Measurements from ENCODE around the gene NFKBIB. TPM values are rescaled to one million over a fixed set of nuclear protein-coding genes. Genes with fewer than 3 reads are reported as not detected.
"Not testable (repeated sequence)": the region's sequence is repeated elsewhere in the genome, so short reads cannot be mapped to it uniquely, and the experiment has no call there.

The NFKBIB gene
- total RNA-seq, 2 experiments from 2014 or later = 56.5 to 57.9 TPM

GRCh38 chr19:38869160-38869835, 30.5 kb upstream of the NFKBIB start:
- peak overlapping the region; percentile 92 for H3K27ac Mint-ChIP-seq
- H3K27me3 Mint-ChIP-seq = no peaks in the 10 kb centered on the region
- peak overlapping the region; percentile 85 for H3K4me3 Mint-ChIP-seq
- DNase-seq (peak; percentile 58), ATAC-seq (peak; percentile 5)
- ChIA-PET POLR2A (interaction anchor here (0.6 to 12.2 kb wide), 13 partner anchors 9 to 248 kb away, joined by 3 to 152 read pairs (median 7); partner anchors contain the start of genes ECH1, HNRNPL and RINL), CTCF (interaction anchor here (0.6 to 6.3 kb wide), 16 partner anchors 9 to 336 kb away, joined by 3 to 33 read pairs (median 4); partner anchors contain the start of genes MRPS12, RINL and SARS2)
- no peak for TF ChIP-seq CTCF (IDR thresholded peaks at IDR 0.05)
- H3K9me3 Mint-ChIP-seq = peaks cover 3% of the 10 kb centered on the region
- H3K36me3 Mint-ChIP-seq (ENCODE audit: low read depth) = peaks cover 62% of the 10 kb centered on the region
- peaks cover 50% of the 10 kb centered on the region for H3K4me1 Mint-ChIP-seq (ENCODE audit: low read depth)
- intact Hi-C loops (cut with micrococcal nuclease) = no loop called here

GRCh38 chr19:38869836-38870607, 29.7 kb upstream of the NFKBIB start:
- Mint-ChIP-seq H3K27ac (peak overlapping the region; percentile 92), H3K4me1 (ENCODE audit: low read depth) (peaks cover 43% of the 10 kb centered on the region), H3K9me3 (peaks cover 2% of the 10 kb centered on the region), H3K27me3 (no peaks in the 10 kb centered on the region), H3K4me3 (peak overlapping the region; percentile 85), H3K36me3 (ENCODE audit: low read depth) (peaks cover 55% of the 10 kb centered on the region)
- peak; percentile 90 for TF ChIP-seq CTCF (IDR thresholded peaks at IDR 0.05)
- intact Hi-C loops (cut with micrococcal nuclease) = no loop called here
- DNase-seq (peak; percentile 95), ATAC-seq (peak; percentile 83)
- POLR2A ChIA-PET = interaction anchor here (0.8 to 12.2 kb wide), 13 partner anchors 8 to 249 kb away, joined by 3 to 152 read pairs (median 9); partner anchors contain the start of genes ECH1, HNRNPL and RINL
- CTCF ChIA-PET = interaction anchor here (0.8 to 6.3 kb wide), 12 partner anchors 8 to 232 kb away, joined by 3 to 33 read pairs (median 6); partner anchors contain the start of genes MRPS12, RINL and SARS2

DNA sequence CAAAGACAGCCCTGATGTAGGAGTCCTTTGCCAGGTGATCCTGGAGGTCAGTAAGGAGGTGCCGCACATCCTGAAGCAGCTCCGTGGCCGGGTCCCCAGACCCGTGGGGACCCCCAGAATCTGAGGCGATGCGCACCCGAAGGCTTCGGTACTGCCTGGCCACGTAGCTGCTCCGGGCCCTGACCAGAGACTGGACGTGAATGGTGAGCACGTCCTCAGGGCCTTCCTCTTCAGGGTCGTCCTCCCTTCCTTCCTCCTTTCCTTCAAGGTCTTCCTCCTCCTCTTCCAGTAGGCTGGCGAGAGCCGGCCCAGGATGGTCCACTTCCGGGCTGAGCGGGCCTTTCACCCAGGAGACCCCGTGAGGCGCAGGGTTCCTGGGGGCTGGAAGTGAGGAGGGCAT, 29.2 kb upstream of the NFKBIB start:
- ChIA-PET CTCF (interaction anchor here (1.2 to 6.3 kb wide), 4 partner anchors 17 to 60 kb away, joined by 3 to 33 read pairs (median 16); partner anchors contain the start of genes MRPS12 and SARS2), POLR2A (interaction anchor here (1.2 to 12.2 kb wide), 8 partner anchors 10 to 33 kb away, joined by 3 to 152 read pairs (median 9); partner anchors contain the start of gene HNRNPL)
- intact Hi-C loops (cut with micrococcal nuclease) = no loop called here
- Mint-ChIP-seq H3K4me3 (peak overlapping the region; percentile 85), H3K27ac (peak overlapping the region; percentile 88), H3K9me3 (no peaks in the 10 kb centered on the region), H3K27me3 (no peaks in the 10 kb centered on the region), H3K4me1 (ENCODE audit: low read depth) (peaks cover 37% of the 10 kb centered on the region), H3K36me3 (ENCODE audit: low read depth) (peaks cover 52% of the 10 kb centered on the region)
- DNase-seq (no peak), ATAC-seq (no peak)
- no peak for TF ChIP-seq CTCF (IDR thresholded peaks at IDR 0.05)

- H3K9me3 Mint-ChIP-seq; intact Hi-C loops (cut with micrococcal nuclease); DNase-seq; ATAC-seq; H3K27me3 Mint-ChIP-seq; H3K4me3 Mint-ChIP-seq: not testable (repeated sequence)
- peaks cover 43% of the 10 kb centered on the region for H3K4me1 Mint-ChIP-seq (ENCODE audit: low read depth)
- ChIA-PET POLR2A (interaction anchor here (0.7 kb wide), 1 partner anchor 24 kb away, joined by 4 read pairs; the partner anchor contains the start of gene HNRNPL), CTCF (interaction anchor here (1.8 kb wide), 1 partner anchor 14 kb away, joined by 7 read pairs; no protein-coding TSS in a partner anchor)
- H3K27ac Mint-ChIP-seq = peak overlapping the region; percentile 16
- H3K36me3 Mint-ChIP-seq (ENCODE audit: low read depth) = peaks cover 44% of the 10 kb centered on the region
Observed at GRCh38 chr19:38873400-38873799, 26.4 kb upstream of the NFKBIB start.
